WTC11 (cell line): ENCODE data around the gene ATP4A. TPM values are rescaled to one million over a fixed set of nuclear protein-coding genes. Genes with fewer than 3 reads are reported as not detected.
A peak's percentile ranks its signal among the peaks of the same experiment; 100 is the strongest.

Source experiments
- ATF2 ChIP-seq: sonication (generic); formaldehyde crosslinking; IDR thresholded peaks from 2 replicates; pipeline ENCODE4 v1.8.1; 2022; ENCODE audit warnings: low read depth, missing genetic modification reagents, borderline replicate concordance
- CDX4 ChIP-seq: fragments of 250-450 bp; sonication (Bioruptor Pico); IDR thresholded peaks from 2 replicates; pipeline ENCODE4 v1.9.0; 2021; ENCODE audit warnings: moderate library complexity, mild to moderate bottlenecking, inconsistent platforms, borderline replicate concordance
- CREM ChIP-seq: sonication (generic); formaldehyde crosslinking; IDR thresholded peaks from 2 replicates; pipeline ENCODE4 v1.8.1; 2022; ENCODE audit warnings: mild to moderate bottlenecking, missing genetic modification reagents, moderate library complexity
- ELF4 ChIP-seq: sonication (generic); formaldehyde crosslinking; IDR thresholded peaks from 2 replicates; pipeline ENCODE4 v1.8.1; 2022; ENCODE audit warnings: low read depth, mild to moderate bottlenecking, moderate library complexity, missing genetic modification reagents
- FOXK1 ChIP-seq: sonication (generic); formaldehyde crosslinking; IDR thresholded peaks from 2 replicates; pipeline ENCODE4 v1.8.0; 2022; ENCODE audit warnings: mild to moderate bottlenecking, moderate library complexity, missing genetic modification reagents
- GABPB1 ChIP-seq: sonication (generic); formaldehyde crosslinking; IDR thresholded peaks from 2 replicates; pipeline ENCODE4 v1.8.1; 2023; ENCODE audit warnings: mild to moderate bottlenecking, missing genetic modification reagents
- GTF2I ChIP-seq: fragments of 250-450 bp; sonication (Bioruptor Pico); conservative IDR thresholded peaks from 2 replicates; pipeline ENCODE4 v1.4.0; 2021; ENCODE audit warnings: mild to moderate bottlenecking
- JUN ChIP-seq: sonication (generic); formaldehyde crosslinking; IDR thresholded peaks from 2 replicates; pipeline ENCODE4 v1.8.0; 2023; ENCODE audit warnings: mild to moderate bottlenecking, missing genetic modification reagents
- KAT7 ChIP-seq: sonication (generic); formaldehyde crosslinking; IDR thresholded peaks from 2 replicates; pipeline ENCODE4 v1.8.1; 2023; ENCODE audit warnings: missing genetic modification reagents, mild to moderate bottlenecking, borderline replicate concordance
- NFATC4 ChIP-seq: fragments of 250-450 bp; sonication (Bioruptor Pico); IDR thresholded peaks from 2 replicates; pipeline ENCODE4 v1.9.0; 2021; ENCODE audit warnings: mild to moderate bottlenecking
- SP1 ChIP-seq: sonication (generic); formaldehyde crosslinking; conservative IDR thresholded peaks from 2 replicates; pipeline ENCODE4 v1.8.1; 2022; ENCODE audit warnings: missing genetic modification reagents
- STAT6 ChIP-seq: sonication (generic); formaldehyde crosslinking; conservative IDR thresholded peaks from 2 replicates; pipeline ENCODE4 v1.8.1; 2023; ENCODE audit warnings: mild to moderate bottlenecking, low read depth, missing genetic modification reagents, moderate library complexity
- TCF7 ChIP-seq: sonication (generic); formaldehyde crosslinking; IDR thresholded peaks from 2 replicates; pipeline ENCODE4 v1.8.0; 2022; ENCODE audit warnings: mild to moderate bottlenecking, low read depth, missing genetic modification reagents, moderate library complexity
- USF1 ChIP-seq: sonication (generic); formaldehyde crosslinking; IDR thresholded peaks from 2 replicates; pipeline ENCODE4 v1.8.0; 2022; ENCODE audit warnings: mild to moderate bottlenecking, missing genetic modification reagents
- ZNF138 ChIP-seq: sonication (generic); formaldehyde crosslinking; conservative IDR thresholded peaks from 2 replicates; pipeline ENCODE4 v1.8.1; 2022; ENCODE audit warnings: mild to moderate bottlenecking, moderate library complexity, missing genetic modification reagents
- ZNF232 ChIP-seq: sonication (generic); formaldehyde crosslinking; IDR thresholded peaks from 2 replicates; pipeline ENCODE4 v1.8.0; 2022; ENCODE audit warnings: mild to moderate bottlenecking, missing genetic modification reagents
- total RNA-seq: library from RNA; stranded (reverse); gene quantifications from 3 replicates; pipeline ENCODE4 v1.2.3, GENCODE V29; 2021
- TF ChIP-seq, protein P1 (sequence below): sonication (generic); formaldehyde crosslinking; IDR thresholded peaks from 2 replicates; pipeline ENCODE4 v1.8.1; 2023; ENCODE audit warnings: mild to moderate bottlenecking, missing genetic modification reagents
- TF ChIP-seq, protein P2 (sequence below): sonication (generic); formaldehyde crosslinking; IDR thresholded peaks from 2 replicates; pipeline ENCODE4 v1.8.0; 2022; ENCODE audit warnings: mild to moderate bottlenecking, missing genetic modification reagents
- TF ChIP-seq, protein P3 (sequence below): fragments of 250-450 bp; sonication (Bioruptor Pico); IDR thresholded peaks from 2 replicates; pipeline ENCODE4 v2.1.2; 2022; ENCODE audit warnings: mild to moderate bottlenecking, moderate library complexity
- TF ChIP-seq, protein P4 (sequence below): sonication (generic); formaldehyde crosslinking; IDR thresholded peaks from 2 replicates; pipeline ENCODE4 v1.8.0; 2023; ENCODE audit warnings: missing genetic modification reagents

Gene ATP4A
- total RNA-seq, 1 experiment from 2014 or later: 0.59 TPM

DNA sequence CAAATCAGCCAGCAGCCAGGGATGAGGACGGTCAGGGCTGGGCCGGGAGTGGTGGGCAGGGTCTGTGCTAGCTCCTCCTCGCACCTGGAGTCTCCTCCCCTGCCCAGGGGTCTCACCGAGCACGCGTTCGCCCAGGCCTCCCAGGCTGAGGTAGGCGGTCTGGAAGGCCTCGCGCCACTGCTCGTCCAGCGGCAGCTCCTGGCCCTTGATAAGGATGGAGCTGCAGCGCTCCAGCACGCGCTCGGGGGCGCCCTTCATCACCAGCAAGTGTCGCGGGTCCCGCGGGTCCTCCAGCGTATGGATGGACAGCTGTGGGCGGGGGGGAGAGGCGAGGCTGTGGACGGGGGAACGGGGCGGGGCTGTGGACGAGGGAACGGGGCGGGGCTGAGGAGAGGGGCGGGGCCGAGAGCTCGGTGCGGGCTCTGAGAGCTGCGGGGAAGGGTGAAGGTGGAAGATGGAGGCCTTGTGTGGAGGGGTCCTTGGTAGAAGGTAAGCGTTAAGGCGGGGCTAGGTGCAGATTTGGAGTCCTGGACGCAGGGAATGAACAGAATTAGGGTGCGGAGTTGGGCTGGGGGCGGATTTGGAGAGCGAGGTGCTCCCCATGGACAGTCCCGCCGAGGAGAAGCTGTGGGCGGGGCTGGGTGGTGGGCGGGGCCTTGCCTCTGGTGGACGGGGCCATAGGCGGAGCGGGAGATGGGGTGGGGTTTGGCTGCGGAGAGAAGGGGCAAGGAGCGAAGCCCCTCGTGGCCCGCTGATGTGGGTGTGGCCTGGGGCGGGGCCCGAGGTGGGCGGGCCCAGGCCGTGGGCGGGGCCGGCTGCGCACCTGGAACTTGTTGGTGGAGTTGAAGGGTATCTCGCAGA lies 5.7 kb downstream of the ATP4A start (continued):
- TF ChIP-seq NFATC4 (no peak), ZNF138 (CRISPR knock-in tag) (no peak), ATF2 (no peak), CDX4 (no peak), GTF2I (CRISPR knock-in tag) (no peak), SP1 (peak; percentile 86), ZNF232 (no peak), USF1 (peak; percentile 35; the same call in 1 of the 2 replicates), CREM (CRISPR knock-in tag) (no peak), FOXK1 (CRISPR knock-in tag) (no peak; the same call in 1 of the 2 replicates), JUN (CRISPR knock-in tag) (no peak), ELF4 (no peak), KAT7 (CRISPR knock-in tag) (no peak), STAT6 (CRISPR knock-in tag) (no peak), TCF7 (CRISPR knock-in tag) (no peak), GABPB1 (CRISPR knock-in tag) (no peak)
- TF ChIP-seq, protein P1, sequence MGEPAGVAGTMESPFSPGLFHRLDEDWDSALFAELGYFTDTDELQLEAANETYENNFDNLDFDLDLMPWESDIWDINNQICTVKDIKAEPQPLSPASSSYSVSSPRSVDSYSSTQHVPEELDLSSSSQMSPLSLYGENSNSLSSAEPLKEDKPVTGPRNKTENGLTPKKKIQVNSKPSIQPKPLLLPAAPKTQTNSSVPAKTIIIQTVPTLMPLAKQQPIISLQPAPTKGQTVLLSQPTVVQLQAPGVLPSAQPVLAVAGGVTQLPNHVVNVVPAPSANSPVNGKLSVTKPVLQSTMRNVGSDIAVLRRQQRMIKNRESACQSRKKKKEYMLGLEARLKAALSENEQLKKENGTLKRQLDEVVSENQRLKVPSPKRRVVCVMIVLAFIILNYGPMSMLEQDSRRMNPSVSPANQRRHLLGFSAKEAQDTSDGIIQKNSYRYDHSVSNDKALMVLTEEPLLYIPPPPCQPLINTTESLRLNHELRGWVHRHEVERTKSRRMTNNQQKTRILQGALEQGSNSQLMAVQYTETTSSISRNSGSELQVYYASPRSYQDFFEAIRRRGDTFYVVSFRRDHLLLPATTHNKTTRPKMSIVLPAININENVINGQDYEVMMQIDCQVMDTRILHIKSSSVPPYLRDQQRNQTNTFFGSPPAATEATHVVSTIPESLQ: no peak
- TF ChIP-seq, protein P2, sequence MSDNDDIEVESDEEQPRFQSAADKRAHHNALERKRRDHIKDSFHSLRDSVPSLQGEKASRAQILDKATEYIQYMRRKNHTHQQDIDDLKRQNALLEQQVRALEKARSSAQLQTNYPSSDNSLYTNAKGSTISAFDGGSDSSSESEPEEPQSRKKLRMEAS (CRISPR knock-in tag): peak; percentile 95
- TF ChIP-seq, protein P3, sequence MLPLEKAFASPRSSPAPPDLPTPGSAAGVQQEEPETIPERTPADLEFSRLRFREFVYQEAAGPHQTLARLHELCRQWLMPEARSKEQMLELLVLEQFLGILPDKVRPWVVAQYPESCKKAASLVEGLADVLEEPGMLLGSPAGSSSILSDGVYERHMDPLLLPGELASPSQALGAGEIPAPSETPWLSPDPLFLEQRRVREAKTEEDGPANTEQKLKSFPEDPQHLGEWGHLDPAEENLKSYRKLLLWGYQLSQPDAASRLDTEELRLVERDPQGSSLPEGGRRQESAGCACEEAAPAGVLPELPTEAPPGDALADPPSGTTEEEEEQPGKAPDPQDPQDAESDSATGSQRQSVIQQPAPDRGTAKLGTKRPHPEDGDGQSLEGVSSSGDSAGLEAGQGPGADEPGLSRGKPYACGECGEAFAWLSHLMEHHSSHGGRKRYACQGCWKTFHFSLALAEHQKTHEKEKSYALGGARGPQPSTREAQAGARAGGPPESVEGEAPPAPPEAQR (CRISPR knock-in tag): no peak
- TF ChIP-seq, protein P4, sequence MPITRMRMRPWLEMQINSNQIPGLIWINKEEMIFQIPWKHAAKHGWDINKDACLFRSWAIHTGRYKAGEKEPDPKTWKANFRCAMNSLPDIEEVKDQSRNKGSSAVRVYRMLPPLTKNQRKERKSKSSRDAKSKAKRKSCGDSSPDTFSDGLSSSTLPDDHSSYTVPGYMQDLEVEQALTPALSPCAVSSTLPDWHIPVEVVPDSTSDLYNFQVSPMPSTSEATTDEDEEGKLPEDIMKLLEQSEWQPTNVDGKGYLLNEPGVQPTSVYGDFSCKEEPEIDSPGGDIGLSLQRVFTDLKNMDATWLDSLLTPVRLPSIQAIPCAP (CRISPR knock-in tag): no peak
